Large intestine (tissue), 3 donors: ENCODE results near the gene DCP1A. TPM values are rescaled to one million over a fixed set of nuclear protein-coding genes. Genes with fewer than 3 reads are reported as not detected.

Experiments
- DNase-seq, 2 donors: peaks; one replicate each; pipeline versions ENCODE4 v3.0.0 to v3.0.0-alpha.2; 2013
- H3K27ac ChIP-seq: one replicate; pipeline ENCODE4 v1.5.1; 2013; ENCODE audit warnings: low read length
- H3K27me3 ChIP-seq: 2 replicates; pipeline ENCODE4 v1.6.1; 2013; ENCODE audit warnings: low read length; ENCODE audit not compliant: control insufficient read depth, insufficient read depth
- H3K36me3 ChIP-seq: 2 replicates; pipeline ENCODE4 v1.6.1; 2013; ENCODE audit warnings: low read length; ENCODE audit not compliant: control insufficient read depth, insufficient read depth
- H3K4me1 ChIP-seq: one replicate; pipeline ENCODE4 v1.6.1; 2013; ENCODE audit warnings: low read length; ENCODE audit not compliant: control insufficient read depth, insufficient read depth
- H3K4me3 ChIP-seq: one replicate; pipeline ENCODE4 v1.5.1; 2013; ENCODE audit warnings: low read length
- H3K9me3 ChIP-seq: one replicate; pipeline ENCODE4 v1.6.1; 2013; ENCODE audit warnings: mild to moderate bottlenecking, low read depth, low read length, moderate library complexity; ENCODE audit not compliant: control insufficient read depth
- WGBS: methylation state at CpG from one replicate; pipeline ENCODE4 v1.1.5; 2013; ENCODE audit warnings: low lambda C conversion rate; ENCODE audit not compliant: insufficient coverage; 5-methylcytosine and 5-hydroxymethylcytosine counted together
- polyA plus RNA-seq: library from polyadenylated mRNA; unstranded; fragments of 120-200 nt; gene quantifications from one replicate; pipeline ENCODE4 v1.2.1, GENCODE V29; 2013

DCP1A gene
- polyA plus RNA-seq, 1 donor = 22.7 TPM

DNA sequence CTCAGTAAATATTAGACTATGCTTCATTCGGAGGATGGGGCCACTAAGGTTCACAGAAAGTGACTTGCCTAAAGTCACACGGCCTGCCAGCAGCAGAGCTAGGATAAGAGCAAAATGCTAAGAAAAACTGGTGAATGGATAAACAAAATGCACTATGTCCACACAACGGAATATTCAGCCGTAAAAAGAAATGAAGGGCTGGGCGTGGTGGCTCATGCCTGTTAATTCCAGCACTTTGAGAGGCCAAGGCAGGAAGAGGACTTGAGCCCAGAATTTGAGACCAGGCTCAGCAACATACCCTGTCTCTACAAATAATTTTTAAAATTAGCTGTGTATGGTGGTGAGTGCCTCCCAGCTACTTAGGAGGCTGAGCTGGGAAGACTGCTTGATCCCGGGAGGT lies 99.2 kb downstream of the DCP1A start:
- H3K4me1 ChIP-seq = peaks cover 8% of the 10 kb centered on the region
- H3K9me3 ChIP-seq = no peaks in the 10 kb centered on the region
- no peak overlapping the region for H3K27ac ChIP-seq
- no peaks in the 10 kb centered on the region for H3K27me3 ChIP-seq
- H3K36me3 ChIP-seq = peaks cover 7% of the 10 kb centered on the region
- no peak for DNase-seq
- no CpG with 5 or more reads among the region's 6 CpGs for WGBS
- no peak overlapping the region for H3K4me3 ChIP-seq

DNA sequence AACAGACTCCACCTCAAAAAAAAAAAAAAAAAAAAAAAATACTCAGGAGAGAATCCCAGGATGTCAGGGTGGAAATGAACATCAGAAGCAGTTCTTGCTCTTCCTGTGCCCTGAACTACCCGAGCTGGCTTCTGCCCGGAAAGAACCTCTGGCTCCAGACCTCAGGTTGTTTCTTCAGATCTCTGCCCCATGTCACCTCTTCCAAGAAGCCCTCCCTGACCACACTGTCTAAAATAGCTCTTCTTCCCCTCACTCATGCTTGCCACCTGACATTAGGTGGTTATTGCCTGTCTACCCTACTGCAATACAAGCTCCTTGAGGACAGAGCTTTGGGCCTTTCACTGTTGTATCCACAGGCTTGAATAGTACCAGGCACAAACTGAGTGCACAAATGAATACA lies 99.7 kb downstream of the DCP1A start:
- H3K4me3 ChIP-seq = no peak overlapping the region
- WGBS = no CpG with 5 or more reads among the region's 2 CpGs
- peaks cover 7% of the 10 kb centered on the region for H3K36me3 ChIP-seq
- no peaks in the 10 kb centered on the region for H3K9me3 ChIP-seq
- H3K27me3 ChIP-seq = no peaks in the 10 kb centered on the region
- no peak overlapping the region for H3K27ac ChIP-seq
- H3K4me1 ChIP-seq = peaks cover 8% of the 10 kb centered on the region
- DNase-seq = no peak

DNA sequence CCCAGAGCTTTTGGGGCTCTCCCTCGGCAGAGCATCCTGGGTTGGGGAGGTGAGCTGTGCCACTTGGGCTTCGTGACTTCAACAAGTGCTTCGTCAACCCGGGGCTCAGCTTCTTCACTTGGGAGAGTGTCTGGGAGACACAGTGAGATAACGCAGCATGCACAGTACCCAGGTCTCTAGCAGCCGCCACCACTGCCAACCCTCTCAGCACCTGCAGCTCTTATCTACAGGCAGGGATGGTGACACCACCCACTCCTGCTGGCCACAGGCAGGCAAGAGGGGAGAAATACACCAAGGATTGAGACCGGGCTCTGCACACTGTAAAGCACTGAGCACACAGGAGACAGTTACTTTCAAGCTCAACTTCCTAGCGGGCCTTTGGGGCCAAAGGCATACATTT lies 103.1 kb downstream of the DCP1A start:
- H3K9me3 ChIP-seq = no peaks in the 10 kb centered on the region
- DNase-seq = no peak
- H3K4me1 ChIP-seq = peaks cover 3% of the 10 kb centered on the region
- no peak overlapping the region for H3K27ac ChIP-seq
- peaks cover 33% of the 10 kb centered on the region for H3K36me3 ChIP-seq
- H3K4me3 ChIP-seq = no peak overlapping the region
- H3K27me3 ChIP-seq = no peaks in the 10 kb centered on the region
- no CpG with 5 or more reads among the region's 8 CpGs for WGBS

DNA sequence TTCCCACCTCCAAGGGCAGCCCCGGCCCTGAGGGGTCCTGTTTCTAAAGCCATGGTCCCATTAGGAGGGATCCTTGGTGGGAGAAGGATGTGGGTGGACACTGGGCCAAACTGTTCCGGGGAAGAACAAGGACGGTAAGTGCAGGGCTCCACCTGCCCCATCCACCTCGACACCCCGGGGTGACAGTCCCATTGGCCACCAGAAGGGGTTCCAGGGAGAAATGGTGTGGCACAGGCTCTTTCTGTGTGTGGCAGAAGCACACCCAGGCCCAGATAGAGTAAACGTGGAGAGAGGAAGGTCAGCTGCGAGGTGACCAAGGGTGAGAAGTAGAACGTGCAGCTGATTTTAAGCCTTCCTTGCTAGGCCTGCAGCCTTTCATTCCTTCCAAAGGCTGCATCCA lies 103.6 kb downstream of the DCP1A start:
- H3K27ac ChIP-seq = no peak overlapping the region
- no peak for DNase-seq

DNA sequence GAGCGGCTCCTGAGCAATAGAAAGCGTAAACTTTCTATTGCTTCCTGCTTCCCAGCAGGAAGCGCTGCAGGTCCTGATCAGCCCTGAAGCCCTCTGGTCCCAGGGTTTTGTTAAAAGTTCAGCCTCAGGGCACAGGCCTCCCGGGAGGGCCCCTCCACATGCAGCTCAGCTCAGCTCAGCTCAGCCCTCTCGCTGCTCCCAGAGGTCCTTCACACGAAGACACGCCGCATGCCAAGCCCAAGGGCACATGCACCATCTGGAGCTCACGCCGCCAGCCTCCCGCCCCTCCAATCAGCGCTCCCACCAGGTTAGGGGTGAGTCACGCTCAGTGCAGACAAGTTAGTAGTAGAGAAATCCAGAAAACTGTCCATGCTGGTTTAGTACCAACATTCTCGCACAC lies 104.2 kb downstream of the DCP1A start:
- Histone ChIP-seq H3K4me1 (peaks cover 10% of the 10 kb centered on the region), H3K9me3 (no peaks in the 10 kb centered on the region), H3K27me3 (no peaks in the 10 kb centered on the region), H3K27ac (no peak overlapping the region), H3K36me3 (peaks cover 41% of the 10 kb centered on the region), H3K4me3 (no peak overlapping the region)
- no CpG with 5 or more reads among the region's 14 CpGs for WGBS
- no peak for DNase-seq

More for the DNA sequence above, 103.6 kb downstream of the DCP1A start:
- peaks cover 36% of the 10 kb centered on the region for H3K36me3 ChIP-seq
- no peaks in the 10 kb centered on the region for H3K27me3 ChIP-seq
- H3K4me1 ChIP-seq = peaks cover 4% of the 10 kb centered on the region
- no peaks in the 10 kb centered on the region for H3K9me3 ChIP-seq
- WGBS = no CpG with 5 or more reads among the region's 8 CpGs
- H3K4me3 ChIP-seq = no peak overlapping the region

DNA sequence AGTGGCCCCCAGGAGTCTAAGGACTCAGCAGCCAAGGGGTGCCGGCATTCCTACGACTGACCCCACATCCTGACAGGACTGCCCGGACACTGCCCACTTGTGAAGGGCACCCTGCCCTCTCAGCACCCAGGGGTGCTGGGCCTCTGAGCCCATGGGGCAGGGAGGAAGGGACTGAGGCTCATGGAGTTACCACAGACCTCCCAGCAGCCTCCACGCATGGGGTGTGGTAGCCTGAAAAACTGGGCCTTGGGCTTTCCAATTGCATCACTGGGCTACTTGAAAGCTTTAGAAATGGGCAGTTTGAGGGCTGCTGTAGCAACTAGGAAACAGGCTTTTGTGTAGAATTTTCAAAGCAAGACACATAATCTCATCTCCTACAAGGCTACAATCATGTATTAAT lies 104.7 kb downstream of the DCP1A start:
- Histone ChIP-seq H3K9me3 (no peaks in the 10 kb centered on the region), H3K36me3 (peaks cover 41% of the 10 kb centered on the region), H3K4me1 (peaks cover 10% of the 10 kb centered on the region), H3K4me3 (no peak overlapping the region), H3K27ac (no peak overlapping the region), H3K27me3 (no peaks in the 10 kb centered on the region)
- no CpG with 5 or more reads among the region's 4 CpGs for WGBS
- no peak for DNase-seq

DNA sequence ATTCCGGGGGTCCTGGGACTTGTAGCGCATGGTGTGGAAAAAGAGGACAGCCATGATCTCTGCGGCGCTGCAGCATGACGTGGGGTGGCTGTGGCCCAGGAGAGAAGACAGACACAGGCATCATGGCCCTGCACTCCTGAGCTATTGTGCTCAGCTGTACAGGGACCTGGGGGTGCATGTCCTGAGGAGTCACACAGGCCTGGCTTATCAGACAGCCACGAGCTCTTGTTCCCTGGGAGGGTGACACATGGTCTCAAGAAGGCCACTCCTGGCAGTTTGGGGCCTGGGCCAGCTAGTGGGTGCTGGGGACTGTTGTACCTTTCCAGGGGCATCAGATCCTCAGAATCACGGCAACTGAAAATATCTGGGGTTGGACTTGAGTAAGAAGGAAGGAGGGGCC lies 105.2 kb downstream of the DCP1A start:
- DNase-seq = no peak
- Histone ChIP-seq H3K9me3 (no peaks in the 10 kb centered on the region), H3K27me3 (no peaks in the 10 kb centered on the region), H3K27ac (no peak overlapping the region), H3K4me3 (no peak overlapping the region), H3K4me1 (peaks cover 10% of the 10 kb centered on the region), H3K36me3 (peaks cover 41% of the 10 kb centered on the region)
- 100% methylated on average over 1 of the region's 7 CpGs for WGBS

DNA sequence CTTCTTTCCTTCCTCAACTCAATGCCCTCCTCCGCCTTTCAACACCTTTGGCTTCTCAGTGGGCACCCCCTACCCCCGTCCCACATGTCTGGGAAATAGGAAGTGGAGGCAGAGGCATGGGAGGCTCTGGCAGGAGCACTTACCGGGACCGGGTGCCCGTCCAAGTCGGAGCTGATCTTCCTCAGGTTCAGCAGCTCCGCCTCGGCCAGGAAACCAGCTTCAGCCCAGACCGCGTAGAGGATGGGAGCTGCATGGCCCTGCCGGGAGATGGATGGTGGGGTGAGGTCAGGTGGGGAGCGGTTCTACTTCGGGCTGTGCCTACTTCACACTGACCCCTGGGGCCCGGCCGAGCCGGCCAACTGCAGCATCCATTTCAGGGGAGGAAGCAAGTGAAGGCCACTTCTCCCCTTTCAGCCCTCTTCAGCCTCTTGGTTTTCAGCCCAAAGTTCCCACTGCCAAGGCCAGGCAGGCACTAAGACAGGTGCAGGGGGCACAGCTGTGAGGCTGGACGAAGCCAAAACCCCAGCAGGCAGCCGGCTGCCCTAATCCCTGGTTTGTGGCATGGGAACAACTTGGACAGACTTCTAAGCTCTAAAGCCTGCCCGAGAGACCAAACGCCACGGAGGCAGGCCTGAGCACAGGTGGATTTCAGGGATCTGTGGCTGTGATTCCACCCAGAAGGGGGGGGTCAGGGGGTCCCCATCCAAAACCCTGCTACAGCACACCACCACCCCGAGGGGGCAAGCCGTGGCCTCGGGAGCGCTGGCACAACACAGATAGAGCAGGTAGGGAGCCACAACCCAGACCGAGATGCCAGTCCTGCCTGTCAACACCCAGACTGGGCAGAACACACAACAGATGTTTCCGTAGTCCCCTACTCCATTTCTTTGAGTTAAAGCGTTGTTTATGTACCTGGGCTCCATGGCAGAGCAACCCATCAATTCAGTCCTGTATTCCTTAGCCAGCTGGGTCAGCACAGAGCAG lies 106.1 kb downstream of the DCP1A start:
- no peak for DNase-seq
- H3K9me3 ChIP-seq = no peaks in the 10 kb centered on the region
- peaks cover 50% of the 10 kb centered on the region for H3K36me3 ChIP-seq
- H3K27me3 ChIP-seq = no peaks in the 10 kb centered on the region
- H3K27ac ChIP-seq = no peak overlapping the region
- no peak overlapping the region for H3K4me3 ChIP-seq
- peaks cover 15% of the 10 kb centered on the region for H3K4me1 ChIP-seq
- WGBS = no CpG with 5 or more reads among the region's 28 CpGs

DNA sequence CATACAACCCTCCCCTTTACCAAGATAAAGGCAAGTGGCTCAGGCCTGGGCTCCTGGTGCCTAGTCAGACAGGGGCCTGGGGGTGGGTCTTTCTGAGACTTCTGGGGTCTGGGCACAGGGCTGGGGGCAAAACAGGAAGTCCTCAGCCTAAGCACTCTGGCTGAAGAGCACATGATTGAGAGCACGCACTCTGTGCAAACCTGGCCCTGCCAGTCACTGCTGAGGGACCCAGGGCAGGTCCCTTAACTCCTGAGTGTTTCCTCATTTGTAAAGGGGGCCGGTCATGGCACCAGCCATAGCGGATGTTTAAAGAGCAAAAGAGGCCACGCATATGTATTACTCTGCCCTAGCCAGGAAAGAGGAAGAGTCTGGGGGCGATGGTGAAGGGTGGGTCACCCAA lies 107.5 kb downstream of the DCP1A start:
- Histone ChIP-seq H3K27ac (no peak overlapping the region), H3K27me3 (no peaks in the 10 kb centered on the region), H3K4me3 (no peak overlapping the region), H3K36me3 (peaks cover 59% of the 10 kb centered on the region), H3K4me1 (peaks cover 20% of the 10 kb centered on the region), H3K9me3 (no peaks in the 10 kb centered on the region)
- no peak for DNase-seq
- WGBS = no CpG with 5 or more reads among the region's 5 CpGs

DNA sequence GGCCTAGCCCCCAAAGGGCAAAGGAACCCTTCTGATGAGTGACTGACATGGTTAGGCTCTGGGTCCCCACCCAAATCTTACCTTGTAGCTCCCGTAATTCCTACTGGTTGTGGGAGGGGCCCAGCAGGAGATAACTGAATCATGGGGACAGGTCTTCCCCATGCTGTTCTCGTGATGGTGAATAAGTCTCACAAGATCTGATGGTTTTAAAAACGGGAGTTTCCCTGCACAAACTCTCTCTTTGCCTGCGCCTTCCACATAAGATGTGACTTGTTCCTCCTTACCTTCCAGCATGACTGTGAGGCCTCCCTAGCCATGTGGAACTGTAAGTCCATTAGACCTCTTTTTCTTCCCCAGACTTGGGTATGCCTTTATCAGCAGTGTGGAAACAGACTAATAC lies 108.5 kb downstream of the DCP1A start:
- Histone ChIP-seq H3K4me1 (peaks cover 20% of the 10 kb centered on the region), H3K36me3 (peaks cover 63% of the 10 kb centered on the region), H3K27ac (peak overlapping the region; percentile 81), H3K27me3 (no peaks in the 10 kb centered on the region), H3K9me3 (no peaks in the 10 kb centered on the region), H3K4me3 (no peak overlapping the region)
- DNase-seq = no peak
- no CpG with 5 or more reads among the region's 4 CpGs for WGBS
